Spinal cord (tissue), 10 donors: ENCODE data around the gene ASIC3. TPM values are rescaled to one million over a fixed set of nuclear protein-coding genes. Genes with fewer than 3 reads are reported as not detected.
A peak's percentile ranks its signal among the peaks of the same experiment; 100 is the strongest.

ENCODE experiments used
- DNase-seq, 6 donors: peaks; one replicate each; pipeline versions ENCODE4 v3.0.0 to v3.0.0-alpha.2; 2013 to 2015; ENCODE audit warnings: low spot score in 6 of 6, low read depth in 4 of 6
- H3K27ac ChIP-seq: one replicate; pipeline ENCODE4 v1.5.1; 2013; ENCODE audit warnings: low read depth, low read length, control low read depth
- H3K27me3 ChIP-seq: one replicate; pipeline ENCODE4 v1.6.1; 2013; ENCODE audit warnings: low read length; ENCODE audit not compliant: control insufficient read depth, insufficient read depth
- H3K36me3 ChIP-seq: one replicate; pipeline ENCODE4 v1.6.1; 2013; ENCODE audit warnings: low read length; ENCODE audit not compliant: control insufficient read depth, insufficient read depth
- H3K4me1 ChIP-seq: one replicate; pipeline ENCODE4 v1.6.1; 2013; ENCODE audit warnings: low read length; ENCODE audit not compliant: control insufficient read depth, insufficient read depth
- H3K4me3 ChIP-seq: one replicate; pipeline ENCODE4 v1.5.1; 2013; ENCODE audit warnings: low read depth, low read length, control low read depth
- H3K9me3 ChIP-seq: one replicate; pipeline ENCODE4 v1.6.1; 2013; ENCODE audit warnings: low read length; ENCODE audit not compliant: control insufficient read depth, insufficient read depth
- WGBS: methylation state at CpG from one replicate; pipeline ENCODE4 v1.1.5; 2013; ENCODE audit warnings: missing lambda C conversion rate; ENCODE audit not compliant: insufficient coverage; 5-methylcytosine and 5-hydroxymethylcytosine counted together
- polyA plus RNA-seq, 2 donors: library from polyadenylated mRNA; unstranded; fragments of 120-200 nt; gene quantifications; one replicate each; pipeline ENCODE4 v1.2.1, GENCODE V29; 2013; ENCODE audit not compliant: insufficient read length in 2 of 2
- total RNA-seq, 2 donors: library from RNA; depleted of rRNA in 1 of 2; stranded (reverse); fragments of 120-200 nt in 1 of 2; fragments of >200 nt in 1 of 2; gene quantifications; one replicate each; pipeline versions ENCODE4 v1.2.3 to v1.2.4, GENCODE V29; 2013 to 2014
- donor health status: healthy.

The ASIC3 gene
- total and polyA plus RNA-seq, 4 donors = 1.5 to 18.0 (median 8.8) TPM

- no peaks in the 10 kb centered on the region for H3K9me3 ChIP-seq
- H3K27me3 ChIP-seq = no peaks in the 10 kb centered on the region
- H3K27ac ChIP-seq = peak overlapping the region; percentile 73
- DNase-seq = peak in 2 of 6 donors; percentile 13 to 75
- peak overlapping the region; percentile 14 for H3K4me3 ChIP-seq
- 22% methylated on average over 20 of the region's 30 CpGs for WGBS
- peaks cover 37% of the 10 kb centered on the region for H3K36me3 ChIP-seq
- peaks cover 51% of the 10 kb centered on the region for H3K4me1 ChIP-seq
Observed at GRCh38 chr7:151088856-151089699, 40.7 kb downstream of the ASIC3 start.

- DNase-seq = peak in 1 of 6 donors; percentile 47
- Histone ChIP-seq H3K27ac (peak overlapping the region; percentile 73), H3K9me3 (no peaks in the 10 kb centered on the region), H3K36me3 (peaks cover 41% of the 10 kb centered on the region), H3K4me3 (no peak overlapping the region), H3K27me3 (no peaks in the 10 kb centered on the region), H3K4me1 (peaks cover 55% of the 10 kb centered on the region)
- WGBS = 79% methylated on average over 11 of the region's 22 CpGs
Observed at GRCh38 chr7:151089893-151090730, 41.8 kb downstream of the ASIC3 start.

- no peak for DNase-seq
- Histone ChIP-seq H3K27me3 (no peaks in the 10 kb centered on the region), H3K27ac (no peak overlapping the region), H3K4me1 (peaks cover 49% of the 10 kb centered on the region), H3K4me3 (no peak overlapping the region), H3K9me3 (no peaks in the 10 kb centered on the region), H3K36me3 (peaks cover 43% of the 10 kb centered on the region)
- 87% methylated on average over 7 of the region's 7 CpGs for whole genome bisulfite sequencing
Observed at GRCh38 chr7:151091003-151091402, 42.7 kb downstream of the ASIC3 start.

GRCh38 chr7:151091431-151091830 is 43.1 kb downstream of the ASIC3 start:
- H3K27ac ChIP-seq = no peak overlapping the region
- peaks cover 47% of the 10 kb centered on the region for H3K36me3 ChIP-seq
- no peak for DNase-seq
- no peaks in the 10 kb centered on the region for H3K27me3 ChIP-seq
- peaks cover 48% of the 10 kb centered on the region for H3K4me1 ChIP-seq
- 62% methylated on average over 6 of the region's 6 CpGs for whole genome bisulfite sequencing
- no peak overlapping the region for H3K4me3 ChIP-seq
- H3K9me3 ChIP-seq = no peaks in the 10 kb centered on the region

GRCh38 chr7:151091988-151092387 is 43.7 kb downstream of the ASIC3 start:
- Histone ChIP-seq H3K4me1 (peaks cover 48% of the 10 kb centered on the region), H3K27ac (no peak overlapping the region), H3K4me3 (no peak overlapping the region), H3K27me3 (no peaks in the 10 kb centered on the region), H3K9me3 (no peaks in the 10 kb centered on the region), H3K36me3 (peaks cover 50% of the 10 kb centered on the region)
- WGBS = 87% methylated on average over 13 of the region's 14 CpGs
- DNase-seq = no peak

GRCh38 chr7:151093748-151094147 is 45.4 kb downstream of the ASIC3 start:
- 83% methylated on average over 6 of the region's 6 CpGs for WGBS
- H3K27ac ChIP-seq = no peak overlapping the region
- no peaks in the 10 kb centered on the region for H3K27me3 ChIP-seq
- H3K4me3 ChIP-seq = no peak overlapping the region
- no peak for DNase-seq
- peaks cover 33% of the 10 kb centered on the region for H3K4me1 ChIP-seq
- H3K9me3 ChIP-seq = no peaks in the 10 kb centered on the region
- peaks cover 45% of the 10 kb centered on the region for H3K36me3 ChIP-seq

GRCh38 chr7:151094675-151095074 is 46.3 kb downstream of the ASIC3 start:
- H3K9me3 ChIP-seq = no peaks in the 10 kb centered on the region
- no peaks in the 10 kb centered on the region for H3K27me3 ChIP-seq
- 90% methylated on average over 2 of the region's 5 CpGs for WGBS
- no peak overlapping the region for H3K27ac ChIP-seq
- no peak overlapping the region for H3K4me3 ChIP-seq
- peaks cover 23% of the 10 kb centered on the region for H3K4me1 ChIP-seq
- DNase-seq = no peak
- peaks cover 36% of the 10 kb centered on the region for H3K36me3 ChIP-seq

GRCh38 chr7:151095123-151095797 is 46.9 kb downstream of the ASIC3 start:
- H3K4me3 ChIP-seq = no peak overlapping the region
- 70% methylated on average over 8 of the region's 10 CpGs for WGBS
- H3K27me3 ChIP-seq = no peaks in the 10 kb centered on the region
- no peak for DNase-seq
- H3K36me3 ChIP-seq = peaks cover 36% of the 10 kb centered on the region
- no peaks in the 10 kb centered on the region for H3K9me3 ChIP-seq
- H3K27ac ChIP-seq = no peak overlapping the region
- H3K4me1 ChIP-seq = peaks cover 23% of the 10 kb centered on the region

GRCh38 chr7:151095828-151096475 is 47.6 kb downstream of the ASIC3 start:
- DNase-seq = no peak
- Histone ChIP-seq H3K4me1 (peaks cover 20% of the 10 kb centered on the region), H3K36me3 (peaks cover 37% of the 10 kb centered on the region), H3K27me3 (no peaks in the 10 kb centered on the region), H3K27ac (no peak overlapping the region), H3K9me3 (no peaks in the 10 kb centered on the region), H3K4me3 (no peak overlapping the region)
- 79% methylated on average over 15 of the region's 17 CpGs for WGBS
